Tibial nerve (tissue), 4 donors: ENCODE results near the gene OPCML. TPM values are rescaled to one million over a fixed set of nuclear protein-coding genes. Genes with fewer than 3 reads are reported as not detected.

ENCODE experiments used
- DNase-seq, 2 donors: peaks; one replicate each; pipeline ENCODE4 v3.0.0-alpha.2; 2019; ENCODE audit warnings: low spot score in 2 of 2
- H3K27ac ChIP-seq, 4 donors: fragments of 200-600 bp; sonication (generic) in 3 of 4; one replicate each; pipeline ENCODE4 v1.5.1; 2017 to 2019; ENCODE audit warnings: mild to moderate bottlenecking in 1 of 4
- H3K27me3 ChIP-seq, 2 donors: fragments of 200-600 bp; sonication (generic) in 1 of 2; one replicate each; pipeline versions ENCODE4 v1.5.1 to v1.6.0; 2017 to 2019
- H3K36me3 ChIP-seq, 3 donors: fragments of 200-600 bp; sonication (generic); one replicate each; pipeline ENCODE4 v1.5.1; 2018 to 2019
- H3K4me1 ChIP-seq, 4 donors: fragments of 200-600 bp; sonication (generic) in 3 of 4; one replicate each; pipeline ENCODE4 v1.5.1; 2017 to 2019
- H3K4me3 ChIP-seq, 4 donors: fragments of 200-600 bp; sonication (generic) in 3 of 4; one replicate each; pipeline ENCODE4 v1.5.1; 2017 to 2019; ENCODE audit warnings: mild to moderate bottlenecking in 1 of 4, moderate library complexity in 1 of 4
- H3K9me3 ChIP-seq, 4 donors: fragments of 200-600 bp; sonication (generic) in 3 of 4; one replicate each; pipeline ENCODE4 v1.5.1; 2017 to 2019
- CTCF ChIP-seq, 5 experiments: fragments of 200-600 bp in 3 of 5; fragments of 450-650 bp in 2 of 5; sonication (generic) in 3 of 5; IDR thresholded peaks; one replicate each; pipeline ENCODE4 v1.5.1; 2016 to 2019; ENCODE audit warnings: antibody characterized with exemption in 5 of 5, mild to moderate bottlenecking in 3 of 5, moderate library complexity in 2 of 5
- EP300 ChIP-seq, 2 donors: sonication (generic); formaldehyde crosslinking; IDR thresholded peaks; one replicate each; pipeline ENCODE4 v1.6.1; 2017; ENCODE audit warnings: antibody characterized with exemption in 2 of 2, mild to moderate bottlenecking in 1 of 2
- POLR2A ChIP-seq, 2 donors: fragments of 450-650 bp; IDR thresholded peaks; one replicate each; pipeline ENCODE4 v1.6.1; 2017; ENCODE audit warnings: antibody characterized with exemption in 2 of 2, mild to moderate bottlenecking in 2 of 2, moderate library complexity in 2 of 2
- WGBS, 2 donors: methylation state at CpG; one replicate each; pipeline ENCODE4 v1.1.5; 2018; 5-methylcytosine and 5-hydroxymethylcytosine counted together
- total RNA-seq, 4 donors: library from RNA; depleted of rRNA; stranded (reverse); fragments of >200 nt; gene quantifications; one replicate each; pipeline ENCODE4 v1.1.0, GENCODE V29; 2016

Gene OPCML
- total RNA-seq, 4 donors from 2014 or later, result 1.0 to 10.8 (median 1.9) TPM

- no peak overlapping the region for H3K27ac ChIP-seq
- no peaks in the 10 kb centered on the region for H3K4me1 ChIP-seq
- H3K27me3 ChIP-seq, result no peaks in the 10 kb centered on the region
- H3K9me3 ChIP-seq, result no peaks in the 10 kb centered on the region
- no peaks in the 10 kb centered on the region for H3K36me3 ChIP-seq
- H3K4me3 ChIP-seq, result no peak overlapping the region
- no peak for TF ChIP-seq CTCF (IDR thresholded peaks at IDR 0.05)
- TF ChIP-seq POLR2A (IDR thresholded peaks at IDR 0.05), result no peak
- TF ChIP-seq EP300 (IDR thresholded peaks at IDR 0.05), result no peak
- DNase-seq, result no peak
- 76 to 87% methylated on average over 1 of the region's 1 CpG for WGBS, 2 donors
These were observed 713.4 kb downstream of the OPCML start for GRCh38 chr11:132818951-132819350.

GRCh38 chr11:132817387-132817786, 714.9 kb downstream of the OPCML start:
- Histone ChIP-seq H3K27me3 (no peaks in the 10 kb centered on the region), H3K9me3 (no peaks in the 10 kb centered on the region), H3K4me1 (no peaks in the 10 kb centered on the region), H3K4me3 (no peak overlapping the region), H3K36me3 (no peaks in the 10 kb centered on the region), H3K27ac (no peak overlapping the region)
- no peak for DNase-seq
- TF ChIP-seq CTCF (IDR thresholded peaks at IDR 0.05), result no peak
- no peak for TF ChIP-seq EP300 (IDR thresholded peaks at IDR 0.05)
- TF ChIP-seq POLR2A (IDR thresholded peaks at IDR 0.05), result no peak
- 97% methylated on average over 1 of the region's 1 CpG for WGBS, 2 donors

- WGBS, 2 donors, result 47 to 51% methylated on average over 2 of the region's 2 CpGs
These were observed 717.9 kb downstream of the OPCML start for GRCh38 chr11:132814410-132814809.

GRCh38 chr11:132811649-132812048, 720.7 kb downstream of the OPCML start:
- no peak for TF ChIP-seq POLR2A (IDR thresholded peaks at IDR 0.05)
- TF ChIP-seq EP300 (IDR thresholded peaks at IDR 0.05), result no peak
- no peak for TF ChIP-seq CTCF (IDR thresholded peaks at IDR 0.05)
- 76 to 79% methylated on average over 6 of the region's 6 CpGs for WGBS, 2 donors
- Histone ChIP-seq H3K4me1 (no peaks in the 10 kb centered on the region), H3K36me3 (no peaks in the 10 kb centered on the region), H3K27ac (no peak overlapping the region), H3K4me3 (no peak overlapping the region), H3K27me3 (no peaks in the 10 kb centered on the region), H3K9me3 (peaks cover 0 to 5% (median 0%) of the 10 kb centered on the region in 4 donors)
- DNase-seq, result no peak

More at GRCh38 chr11:132814410-132814809, 717.9 kb downstream of the OPCML start:
- no peak for TF ChIP-seq CTCF (IDR thresholded peaks at IDR 0.05)
- no peak overlapping the region for H3K27ac ChIP-seq
- no peak for DNase-seq
- H3K4me1 ChIP-seq, result no peaks in the 10 kb centered on the region
- no peaks in the 10 kb centered on the region for H3K9me3 ChIP-seq
- no peaks in the 10 kb centered on the region for H3K27me3 ChIP-seq
- no peak overlapping the region for H3K4me3 ChIP-seq
- no peaks in the 10 kb centered on the region for H3K36me3 ChIP-seq

- peaks cover 0 to 9% (median 3%) of the 10 kb centered on the region in 4 donors for H3K9me3 ChIP-seq
- no peaks in the 10 kb centered on the region for H3K36me3 ChIP-seq
- H3K4me3 ChIP-seq, result no peak overlapping the region
- no peak for DNase-seq
- 52 to 64% methylated on average over 6 of the region's 6 CpGs for WGBS, 2 donors
- no peak overlapping the region for H3K27ac ChIP-seq
- no peaks in the 10 kb centered on the region for H3K4me1 ChIP-seq
- TF ChIP-seq CTCF (IDR thresholded peaks at IDR 0.05), result no peak
- no peak for TF ChIP-seq EP300 (IDR thresholded peaks at IDR 0.05)
- no peak for TF ChIP-seq POLR2A (IDR thresholded peaks at IDR 0.05)
- no peaks in the 10 kb centered on the region for H3K27me3 ChIP-seq
These were observed 723.2 kb downstream of the OPCML start for GRCh38 chr11:132809070-132809469.
